Bone marrow (tissue), 2 donors: ENCODE results near the gene LKAAEAR1.

Experiments
- DNase-seq, 2 donors: peaks; one replicate each; lab custom pipeline; 2025; lab: John Stamatoyannopoulos, UW

Gene LKAAEAR1

GRCh38 chr20:64110411-64111068 lies 26.3 kb upstream of the LKAAEAR1 start:
- DNase-seq = no peak

GRCh38 chr20:64109831-64110391 lies 25.7 kb upstream of the LKAAEAR1 start:
- DNase-seq = no peak

- no peak for DNase-seq
Observed at GRCh38 chr20:64108731-64109681, 24.8 kb upstream of the LKAAEAR1 start.

GRCh38 chr20:64107736-64108457 lies 23.7 kb upstream of the LKAAEAR1 start:
- DNase-seq = peak in 1 of 2 donors; percentile 77

- DNase-seq = peak in 1 of 2 donors; percentile 16
Observed at GRCh38 chr20:64106981-64107735, 23.0 kb upstream of the LKAAEAR1 start, which contains the start of gene NPBWR2. NPBWR2 (minus strand) TSS chr20:64107565; CDS start chr20:64106831, 734 bp downstream.

- DNase-seq = no peak
Observed at GRCh38 chr20:64106435-64106961, 22.3 kb upstream of the LKAAEAR1 start.

- DNase-seq = no peak
Observed at GRCh38 chr20:64105846-64106434, 21.7 kb upstream of the LKAAEAR1 start.

GRCh38 chr20:64104667-64105451 lies 20.7 kb upstream of the LKAAEAR1 start:
- no peak for DNase-seq

GRCh38 chr20:64103871-64104666 lies 19.9 kb upstream of the LKAAEAR1 start:
- no peak for DNase-seq

GRCh38 chr20:64102647-64103354 lies 18.6 kb upstream of the LKAAEAR1 start:
- no peak for DNase-seq

- no peak for DNase-seq
Observed at GRCh38 chr20:64101731-64102621, 17.8 kb upstream of the LKAAEAR1 start.

- no peak for DNase-seq
Observed at GRCh38 chr20:64100946-64101688, 16.9 kb upstream of the LKAAEAR1 start.

- no peak for DNase-seq
Observed at GRCh38 chr20:64100566-64100888, 16.3 kb upstream of the LKAAEAR1 start.

GRCh38 chr20:64099880-64100565 lies 15.8 kb upstream of the LKAAEAR1 start:
- DNase-seq = no peak

GRCh38 chr20:64099086-64099786 lies 15.0 kb upstream of the LKAAEAR1 start:
- no peak for DNase-seq
